AG04449 (cell line): Measurements from ENCODE around the gene SCRN3.
A peak's percentile ranks its signal among the peaks of the same experiment; 100 is the strongest.
"Not testable (repeated sequence)": the region's sequence is repeated elsewhere in the genome, so short reads cannot be mapped to it uniquely, and the experiment has no call there.

ENCODE experiments used
- CTCF ChIA-PET: fragments of 350-600 bp; formaldehyde crosslinking; extraction: SDS; loops from one replicate; lab custom pipeline; 2021; ENCODE audit warnings: antibody characterized with exemption; lab: Yijun Ruan, JAX
- POLR2A ChIA-PET: fragments of 400-600, 350-600 bp; formaldehyde crosslinking; extraction: SDS; loops from one replicate; lab custom pipeline; 2020; ENCODE audit warnings: antibody characterized with exemption, inconsistent platforms; lab: Yijun Ruan, JAX
- DNase-seq: peaks from one replicate; pipeline ENCODE4 v3.0.0-alpha.2; 2010; ENCODE audit warnings: low read depth, low spot score
- H3K4me3 ChIP-seq: 2 replicates; pipeline ENCODE4 v1.5.1; 2011; ENCODE audit warnings: low read depth, mild to moderate bottlenecking, control low read depth, low read length
- TF ChIP-seq, protein P1 (sequence below): IDR thresholded peaks from one replicate; pipeline ENCODE4 v1.5.1; 2011; ENCODE audit warnings: mild to moderate bottlenecking, moderate library complexity, low read length, control low read depth, inconsistent platforms; ENCODE audit not compliant: insufficient read depth; ENCODE audit errors: missing control alignments

Gene SCRN3

DNA sequence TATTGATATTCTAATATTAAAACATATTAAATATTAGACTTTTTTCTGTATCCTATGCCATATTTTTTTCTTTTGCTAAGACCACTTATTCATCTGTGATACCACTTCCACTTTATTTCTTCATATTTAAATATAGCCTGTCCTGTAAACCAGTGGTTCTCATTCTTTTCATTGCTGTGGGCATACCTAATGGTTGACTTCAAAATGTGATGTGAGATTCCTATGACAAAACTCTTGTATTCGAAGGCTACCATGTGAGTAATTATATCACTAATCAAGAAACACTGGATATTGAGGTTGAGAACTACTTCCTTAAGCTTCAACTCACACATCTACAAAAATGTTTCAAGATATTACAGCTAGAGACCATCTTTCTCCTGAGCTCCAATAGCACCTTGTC is 3.6 kb downstream of the SCRN3 start:
- CTCF ChIA-PET = no interaction called here

GRCh38 chr2:174400853-174401252 is 5.3 kb downstream of the SCRN3 start:
- DNase-seq = no peak
- TF ChIP-seq, protein P1, sequence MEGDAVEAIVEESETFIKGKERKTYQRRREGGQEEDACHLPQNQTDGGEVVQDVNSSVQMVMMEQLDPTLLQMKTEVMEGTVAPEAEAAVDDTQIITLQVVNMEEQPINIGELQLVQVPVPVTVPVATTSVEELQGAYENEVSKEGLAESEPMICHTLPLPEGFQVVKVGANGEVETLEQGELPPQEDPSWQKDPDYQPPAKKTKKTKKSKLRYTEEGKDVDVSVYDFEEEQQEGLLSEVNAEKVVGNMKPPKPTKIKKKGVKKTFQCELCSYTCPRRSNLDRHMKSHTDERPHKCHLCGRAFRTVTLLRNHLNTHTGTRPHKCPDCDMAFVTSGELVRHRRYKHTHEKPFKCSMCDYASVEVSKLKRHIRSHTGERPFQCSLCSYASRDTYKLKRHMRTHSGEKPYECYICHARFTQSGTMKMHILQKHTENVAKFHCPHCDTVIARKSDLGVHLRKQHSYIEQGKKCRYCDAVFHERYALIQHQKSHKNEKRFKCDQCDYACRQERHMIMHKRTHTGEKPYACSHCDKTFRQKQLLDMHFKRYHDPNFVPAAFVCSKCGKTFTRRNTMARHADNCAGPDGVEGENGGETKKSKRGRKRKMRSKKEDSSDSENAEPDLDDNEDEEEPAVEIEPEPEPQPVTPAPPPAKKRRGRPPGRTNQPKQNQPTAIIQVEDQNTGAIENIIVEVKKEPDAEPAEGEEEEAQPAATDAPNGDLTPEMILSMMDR = no peak
- POLR2A ChIA-PET = interaction anchor here (0.6 kb wide), 1 partner anchor 89 kb away, joined by 3 read pairs; no protein-coding TSS in a partner anchor
- H3K4me3 ChIP-seq = no peak overlapping the region
- CTCF ChIA-PET = interaction anchor here (1.0 kb wide), 1 partner anchor 62 kb away, joined by 3 read pairs; no protein-coding TSS in a partner anchor

More for the DNA sequence above, 3.6 kb downstream of the SCRN3 start:
- TF ChIP-seq, protein P1 = no peak
- peak; percentile 12 for DNase-seq
- no peak overlapping the region for H3K4me3 ChIP-seq
- POLR2A ChIA-PET = no interaction called here

DNA sequence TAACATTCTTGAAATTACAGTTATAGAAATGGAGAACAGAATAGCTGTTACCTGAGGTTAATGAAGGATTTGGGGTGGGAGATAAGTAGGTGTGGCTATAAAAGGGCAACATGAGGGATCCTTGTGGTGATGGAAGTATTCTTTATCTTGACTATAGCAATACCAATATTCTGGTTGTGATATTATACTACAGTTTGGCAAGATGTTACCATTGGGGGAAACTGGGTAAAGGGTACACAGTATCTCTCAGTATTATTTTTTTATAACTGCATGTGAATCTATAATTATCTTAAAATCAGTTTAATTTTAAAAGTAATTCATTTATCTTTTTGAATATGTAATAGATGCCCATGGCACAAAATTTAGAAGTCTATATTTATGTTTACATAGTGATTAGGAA is 8.1 kb downstream of the SCRN3 start:
- TF ChIP-seq, protein P1 = no peak
- DNase-seq = no peak
- H3K4me3 ChIP-seq = no peak overlapping the region
- CTCF ChIA-PET = no interaction called here
- POLR2A ChIA-PET = no interaction called here

GRCh38 chr2:174410039-174410438 is 14.5 kb downstream of the SCRN3 start:
- CTCF ChIA-PET, DNase-seq, H3K4me3 ChIP-seq, POLR2A ChIA-PET: not testable (repeated sequence)

DNA sequence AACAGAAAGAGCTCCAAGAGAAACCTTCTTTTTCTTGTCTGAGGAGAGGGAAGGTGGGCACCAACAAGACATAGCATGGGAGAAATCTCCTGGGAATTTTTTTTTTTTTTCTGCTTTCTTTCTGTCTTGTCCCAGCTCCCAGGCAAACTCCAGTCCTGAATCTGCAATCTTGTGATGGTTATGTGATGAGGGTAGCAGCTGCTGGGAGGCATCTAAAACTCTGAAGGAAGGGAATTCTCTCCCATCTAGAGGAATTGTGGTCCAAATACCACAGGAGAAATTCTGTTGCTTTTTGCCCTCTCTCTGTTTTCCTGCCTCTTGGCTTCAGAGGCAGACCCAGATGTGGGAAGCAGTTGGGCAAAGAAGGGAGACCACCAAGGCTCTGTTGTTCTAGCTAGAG is 16.7 kb downstream of the SCRN3 start:
- TF ChIP-seq, protein P1 = no peak
- DNase-seq = no peak
- POLR2A ChIA-PET = no interaction called here
- CTCF ChIA-PET = no interaction called here
- no peak overlapping the region for H3K4me3 ChIP-seq

GRCh38 chr2:174428214-174428613 is 32.7 kb downstream of the SCRN3 start:
- POLR2A ChIA-PET = no interaction called here
- CTCF ChIA-PET = no interaction called here
- no peak for DNase-seq
- H3K4me3 ChIP-seq = no peak overlapping the region
- TF ChIP-seq, protein P1 = no peak

- CTCF ChIA-PET = no interaction called here
- no peak overlapping the region for H3K4me3 ChIP-seq
- no peak for DNase-seq
- TF ChIP-seq, protein P1 = no peak
- POLR2A ChIA-PET = no interaction called here
Observed at GRCh38 chr2:174430066-174430465, 34.5 kb downstream of the SCRN3 start.
